ENCODE measurements around the gene RHOB. TPM values are rescaled to one million over a fixed set of nuclear protein-coding genes. Genes with fewer than 3 reads are reported as not detected.

RHOB gene
- total and polyA plus RNA-seq, 2 of the 13 experiments (the other 11 are each of a cell fraction or from before 2014, with no cell fraction given) = 192 to 268 TPM

DNA sequence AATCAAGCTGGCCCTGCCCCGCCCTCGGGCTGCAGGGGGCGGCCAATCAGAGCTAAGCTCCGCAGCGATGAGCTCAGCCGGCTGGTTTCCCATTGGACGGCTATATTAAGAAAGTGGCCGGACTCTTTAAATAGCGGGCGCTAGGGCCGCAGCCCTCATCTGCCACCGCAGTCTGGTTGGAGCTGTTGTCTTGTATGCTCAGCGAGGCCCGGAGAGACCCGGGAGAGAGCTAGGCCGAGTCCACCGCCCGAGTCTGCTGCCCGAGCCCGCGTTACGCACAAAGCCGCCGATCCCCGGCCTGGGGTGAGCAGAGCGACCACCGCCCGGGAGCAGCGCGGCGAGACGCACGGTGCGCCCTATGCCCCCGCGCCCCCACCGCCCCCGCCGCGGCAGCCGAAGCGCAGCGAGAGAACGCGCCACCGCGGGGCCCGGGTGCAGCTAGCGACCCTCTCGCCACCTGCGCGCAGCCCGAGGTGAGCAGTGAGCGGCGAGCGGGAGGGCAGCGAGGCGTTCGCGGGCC lies at the start of gene RHOB (continued):
- TF ChIP-seq, protein P1, sequence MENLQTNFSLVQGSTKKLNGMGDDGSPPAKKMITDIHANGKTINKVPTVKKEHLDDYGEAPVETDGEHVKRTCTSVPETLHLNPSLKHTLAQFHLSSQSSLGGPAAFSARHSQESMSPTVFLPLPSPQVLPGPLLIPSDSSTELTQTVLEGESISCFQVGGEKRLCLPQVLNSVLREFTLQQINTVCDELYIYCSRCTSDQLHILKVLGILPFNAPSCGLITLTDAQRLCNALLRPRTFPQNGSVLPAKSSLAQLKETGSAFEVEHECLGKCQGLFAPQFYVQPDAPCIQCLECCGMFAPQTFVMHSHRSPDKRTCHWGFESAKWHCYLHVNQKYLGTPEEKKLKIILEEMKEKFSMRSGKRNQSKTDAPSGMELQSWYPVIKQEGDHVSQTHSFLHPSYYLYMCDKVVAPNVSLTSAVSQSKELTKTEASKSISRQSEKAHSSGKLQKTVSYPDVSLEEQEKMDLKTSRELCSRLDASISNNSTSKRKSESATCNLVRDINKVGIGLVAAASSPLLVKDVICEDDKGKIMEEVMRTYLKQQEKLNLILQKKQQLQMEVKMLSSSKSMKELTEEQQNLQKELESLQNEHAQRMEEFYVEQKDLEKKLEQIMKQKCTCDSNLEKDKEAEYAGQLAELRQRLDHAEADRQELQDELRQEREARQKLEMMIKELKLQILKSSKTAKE (CRISPR knock-in tag; IDR thresholded peaks at IDR 0.05; ENCODE audit: borderline replicate concordance) = no peak
- TF ChIP-seq THYN1 (CRISPR knock-in tag; IDR thresholded peaks at IDR 0.05; ENCODE audit: borderline replicate concordance, low read depth) = 0 out of 2 replicates have a peak, but pooled peaks have one; percentile 31
- TF ChIP-seq ZNF256 (CRISPR knock-in tag; conservative IDR thresholded peaks at IDR 0.05) = peak; percentile 97
- no peak for TF ChIP-seq IKZF1 (IDR thresholded peaks at IDR 0.05)
- TF ChIP-seq, protein P2, sequence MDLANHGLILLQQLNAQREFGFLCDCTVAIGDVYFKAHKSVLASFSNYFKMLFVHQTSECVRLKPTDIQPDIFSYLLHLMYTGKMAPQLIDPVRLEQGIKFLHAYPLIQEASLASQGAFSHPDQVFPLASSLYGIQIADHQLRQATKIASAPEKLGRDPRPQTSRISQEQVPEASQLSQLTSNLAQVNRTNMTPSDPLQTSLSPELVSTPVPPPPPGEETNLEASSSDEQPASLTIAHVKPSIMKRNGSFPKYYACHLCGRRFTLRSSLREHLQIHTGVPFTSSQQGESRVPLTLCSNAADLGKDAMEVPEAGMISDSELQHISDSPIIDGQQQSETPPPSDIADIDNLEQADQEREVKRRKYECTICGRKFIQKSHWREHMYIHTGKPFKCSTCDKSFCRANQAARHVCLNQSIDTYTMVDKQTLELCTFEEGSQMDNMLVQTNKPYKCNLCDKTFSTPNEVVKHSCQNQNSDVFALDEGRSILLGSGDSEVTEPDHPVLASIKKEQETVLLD (CRISPR knock-in tag; IDR thresholded peaks at IDR 0.05; ENCODE audit: low read depth) = peak; percentile 67
- no peak; the same call in 1 of the 2 replicates for TF ChIP-seq ZKSCAN8 (CRISPR knock-in tag; IDR thresholded peaks at IDR 0.05; ENCODE audit: borderline replicate concordance)
- peak; percentile 90; the same call in 1 of the 2 replicates for TF ChIP-seq FLYWCH1 (CRISPR knock-in tag; IDR thresholded peaks at IDR 0.05)
- peak; percentile 55; the same call in 1 of the 2 replicates for TF ChIP-seq HDAC2 (CRISPR knock-in tag; IDR thresholded peaks at IDR 0.05)
- TF ChIP-seq, protein P3, sequence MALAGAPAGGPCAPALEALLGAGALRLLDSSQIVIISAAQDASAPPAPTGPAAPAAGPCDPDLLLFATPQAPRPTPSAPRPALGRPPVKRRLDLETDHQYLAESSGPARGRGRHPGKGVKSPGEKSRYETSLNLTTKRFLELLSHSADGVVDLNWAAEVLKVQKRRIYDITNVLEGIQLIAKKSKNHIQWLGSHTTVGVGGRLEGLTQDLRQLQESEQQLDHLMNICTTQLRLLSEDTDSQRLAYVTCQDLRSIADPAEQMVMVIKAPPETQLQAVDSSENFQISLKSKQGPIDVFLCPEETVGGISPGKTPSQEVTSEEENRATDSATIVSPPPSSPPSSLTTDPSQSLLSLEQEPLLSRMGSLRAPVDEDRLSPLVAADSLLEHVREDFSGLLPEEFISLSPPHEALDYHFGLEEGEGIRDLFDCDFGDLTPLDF (CRISPR knock-in tag; IDR thresholded peaks at IDR 0.05) = peak; percentile 78
- TF ChIP-seq, protein P4, sequence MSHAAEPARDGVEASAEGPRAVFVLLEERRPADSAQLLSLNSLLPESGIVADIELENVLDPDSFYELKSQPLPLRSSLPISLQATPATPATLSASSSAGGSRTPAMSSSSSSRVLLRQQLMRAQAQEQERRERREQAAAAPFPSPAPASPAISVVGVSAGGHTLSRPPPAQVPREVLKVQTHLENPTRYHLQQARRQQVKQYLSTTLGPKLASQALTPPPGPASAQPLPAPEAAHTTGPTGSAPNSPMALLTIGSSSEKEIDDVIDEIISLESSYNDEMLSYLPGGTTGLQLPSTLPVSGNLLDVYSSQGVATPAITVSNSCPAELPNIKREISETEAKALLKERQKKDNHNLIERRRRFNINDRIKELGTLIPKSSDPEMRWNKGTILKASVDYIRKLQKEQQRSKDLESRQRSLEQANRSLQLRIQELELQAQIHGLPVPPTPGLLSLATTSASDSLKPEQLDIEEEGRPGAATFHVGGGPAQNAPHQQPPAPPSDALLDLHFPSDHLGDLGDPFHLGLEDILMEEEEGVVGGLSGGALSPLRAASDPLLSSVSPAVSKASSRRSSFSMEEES (CRISPR knock-in tag; IDR thresholded peaks at IDR 0.05) = no peak
- no peak for TF ChIP-seq CC2D1A (CRISPR knock-in tag; IDR thresholded peaks at IDR 0.05)
- TF ChIP-seq ZNF605 (CRISPR knock-in tag; IDR thresholded peaks at IDR 0.05) = peak; percentile 74; the same call in 1 of the 2 replicates
- TF ChIP-seq ZNF761 (CRISPR knock-in tag; conservative IDR thresholded peaks at IDR 0.05) = no peak; the same call in 1 of the 2 replicates
- no peak for TF ChIP-seq ZNF737 (CRISPR knock-in tag; IDR thresholded peaks at IDR 0.05; ENCODE audit: borderline replicate concordance)
- no peak; the same call in 1 of the 2 replicates for TF ChIP-seq CENPX (CRISPR knock-in tag; IDR thresholded peaks at IDR 0.05)
- TF ChIP-seq RELA (CRISPR knock-in tag; IDR thresholded peaks at IDR 0.05) = peak; percentile 76; the same call in 1 of the 2 replicates
- peak; percentile 85 for TF ChIP-seq IRF2 (CRISPR knock-in tag; IDR thresholded peaks at IDR 0.05)
- TF ChIP-seq KAT2B (IDR thresholded peaks at IDR 0.05; ENCODE audit: borderline replicate concordance, low read depth, low read length) = no peak
- peak; percentile 50; the same call in 1 of the 2 replicates for TF ChIP-seq BCL6 (CRISPR knock-in tag; IDR thresholded peaks at IDR 0.05)
- peak; percentile 36; the same call in 1 of the 2 replicates for TF ChIP-seq ZNF530 (CRISPR knock-in tag; IDR thresholded peaks at IDR 0.05; ENCODE audit: low read depth)
- 0 out of 2 replicates have a peak, but pooled peaks have one; percentile 12 for TF ChIP-seq ETV5 (CRISPR knock-in tag; IDR thresholded peaks at IDR 0.05; ENCODE audit: borderline replicate concordance)
- no peak for TF ChIP-seq ZNF10 (CRISPR knock-in tag; IDR thresholded peaks at IDR 0.05; ENCODE audit: borderline replicate concordance, low read depth)
- peak; percentile 80; the same call in 1 of the 2 replicates for TF ChIP-seq MTF1 (CRISPR knock-in tag; IDR thresholded peaks at IDR 0.05)
- TF ChIP-seq JUN (CRISPR knock-in tag; IDR thresholded peaks at IDR 0.05) = peak; percentile 85
- TF ChIP-seq IRX3 (CRISPR knock-in tag; IDR thresholded peaks at IDR 0.05; ENCODE audit: borderline replicate concordance, low read depth) = peak; percentile 83
- peak; percentile 95 for TF ChIP-seq TMF1 (CRISPR knock-in tag; IDR thresholded peaks at IDR 0.05; ENCODE audit: low read depth)
